GM12878 (cell line): ENCODE measurements around the gene KATNB1. TPM values are rescaled to one million over a fixed set of nuclear protein-coding genes. Genes with fewer than 3 reads are reported as not detected.
"Not testable (repeated sequence)": the region's sequence is repeated elsewhere in the genome, so short reads cannot be mapped to it uniquely, and the experiment has no call there.

ENCODE experiments used
- ATAC-seq: fragments of 200-7000 bp; cut with Tn5 transposase; 3 replicates; pipeline ENCODE4 v1.9.1; 2020; ENCODE audit warnings: mild to moderate bottlenecking, moderate library complexity
- BruUV-seq: library from RNA; stranded (reverse); fragments of 400-500 nt; replicated peaks from 2 replicates; lab custom pipeline; 2021; lab: Mats Ljungman, UMichigan
- CTCF ChIA-PET: fragments of 300-600 bp; sonication (Branson Sonifier 250); formaldehyde crosslinking; extraction: SDS; loops from one replicate; lab custom pipeline; 2021; ENCODE audit warnings: inconsistent platforms; lab: Yijun Ruan, JAX
- POLR2A ChIA-PET: fragments of 350-600 bp; formaldehyde crosslinking; extraction: SDS; loops from one replicate; lab custom pipeline; 2021; ENCODE audit warnings: inconsistent platforms; lab: Charles Lee
- RAD21 ChIA-PET: fragments of 300-600 bp; sonication (Branson Sonifier 250); formaldehyde crosslinking; loops from one replicate; lab custom pipeline; 2023; ENCODE audit warnings: antibody characterized with exemption; ENCODE audit not compliant: unreplicated experiment; lab: Charles Lee
- SMC1A ChIA-PET: fragments of 300-600 bp; sonication (Branson Sonifier 250); formaldehyde crosslinking; loops from one replicate; lab custom pipeline; 2023; ENCODE audit not compliant: unreplicated experiment, uncharacterized antibody; lab: Charles Lee
- DNase-seq: peaks from one replicate; pipeline ENCODE4 v3.0.0-alpha.2; 2011; ENCODE audit warnings: low read depth, low spot score
- FAIRE-seq: peaks from 3 replicates; lab custom pipeline; 2011; peaks lifted over from hg19 to GRCh38; lab: Jason Lieb, UNC
- H2AFZ ChIP-seq: 2 replicates; pipeline ENCODE4 v1.6.0; 2011; ENCODE audit warnings: low read depth, low read length, control low read depth; ENCODE audit not compliant: control insufficient read depth
- H3K27ac ChIP-seq: 2 replicates; pipeline ENCODE4 v1.5.1; 2011; ENCODE audit warnings: control low read depth; ENCODE audit not compliant: control insufficient read depth, insufficient read depth
- H3K27me3 ChIP-seq, 2 experiments: replicated peaks in 1 of 2; 2 replicates each; pipeline versions ENCODE4 v1.6.0 to v1.6.1; 2011; ENCODE audit warnings: low read length in 1 of 2; ENCODE audit not compliant: control insufficient read depth in 2 of 2, insufficient read depth in 2 of 2
- H3K36me3 ChIP-seq, 2 experiments: 2 replicates each; pipeline ENCODE4 v1.5.1; 2011; ENCODE audit warnings: low read length in 1 of 2; ENCODE audit not compliant: control insufficient read depth in 2 of 2, insufficient read depth in 2 of 2
- H3K4me1 ChIP-seq: 2 replicates; pipeline ENCODE4 v1.6.1; 2011; ENCODE audit warnings: mild to moderate bottlenecking, low read length, moderate library complexity, mixed read lengths; ENCODE audit not compliant: control insufficient read depth, insufficient read depth
- H3K4me2 ChIP-seq: 2 replicates; pipeline ENCODE4 v1.6.0; 2011; ENCODE audit warnings: control low read depth; ENCODE audit not compliant: control insufficient read depth, insufficient read depth
- H3K4me3 ChIP-seq: fragments of 200-600 bp; sonication (generic); 2 replicates; pipeline ENCODE4 v1.5.1; 2016
- H3K79me2 ChIP-seq: 2 replicates; pipeline ENCODE4 v1.6.0; 2011; ENCODE audit warnings: low read length; ENCODE audit not compliant: control insufficient read depth, insufficient read depth
- H3K9ac ChIP-seq: 2 replicates; pipeline ENCODE4 v1.8.0; 2011; ENCODE audit warnings: low read length, control low read depth, mixed read lengths; ENCODE audit not compliant: control insufficient read depth, insufficient read depth
- H3K9me3 ChIP-seq: replicated peaks from 3 replicates; pipeline ENCODE4 v1.5.1; 2011; ENCODE audit warnings: mild to moderate bottlenecking, low read length; ENCODE audit not compliant: control insufficient read depth, insufficient read depth
- H4K20me1 ChIP-seq: 2 replicates; pipeline ENCODE4 v1.6.0; 2011; ENCODE audit not compliant: control insufficient read depth, insufficient read depth
- BCL3 ChIP-seq: IDR thresholded peaks from 2 replicates; pipeline ENCODE4 v1.6.1; 2011; ENCODE audit warnings: borderline replicate concordance, low read depth, mild to moderate bottlenecking, moderate library complexity, low read length; ENCODE audit not compliant: insufficient read depth, poor library complexity, severe bottlenecking
- ELK1 ChIP-seq: IDR thresholded peaks from 2 replicates; pipeline ENCODE4 v1.6.1; 2012; ENCODE audit warnings: low read depth, low read length, improper control_type of control experiment
- WGBS: methylation state at CpG from one replicate; pipeline ENCODE4 v1.1.6; 2016; ENCODE audit warnings: low lambda C conversion rate; ENCODE audit not compliant: insufficient replicate concordance, insufficient coverage; ENCODE audit errors: missing lambda C conversion rate; 5-methylcytosine and 5-hydroxymethylcytosine counted together
- in situ Hi-C: fragments of 300-500 bp; cut with MboI; formaldehyde crosslinking; loops from 9 replicates; pipeline ENCODE4 v1.14.3; 2018; ENCODE audit warnings: mixed read lengths
- intact Hi-C: fragments of 100-400 bp; cut with micrococcal nuclease; formaldehyde crosslinking; loops from one replicate; pipeline ENCODE4 v1.14.2; 2022; ENCODE audit not compliant: unreplicated experiment
- polyA plus RNA-seq, 11 experiments: library from polyadenylated mRNA; depleted of rRNA in 4 of 11; unstranded in 6 of 11; stranded (reverse) in 5 of 11; fragments of >200 nt; fragmentation: Nextera tagmentation in 4 of 11; fragmentation: Illumina TruSeq in 1 of 11; extraction: Ambion mirVana in 4 of 11; extraction: Trizol in 1 of 11; gene quantifications; 1 replicate in 1 of 11; 2 replicates in 10 of 11; pipeline versions ENCODE4 v1.2.1 to v1.2.3, GENCODE V29; 2011 to 2016; ENCODE audit warnings: inconsistent platforms in 2 of 11, missing spikeins in 2 of 11, low read depth in 1 of 11
- total RNA-seq, 4 experiments: library from RNA; depleted of rRNA in 3 of 4; stranded (reverse); fragments of >200 nt in 3 of 4; fragmentation: Illumina TruSeq in 1 of 4; extraction: Trizol in 1 of 4; gene quantifications; 2 replicates each; pipeline versions ENCODE4 v1.2.1 to v1.2.3, GENCODE V29; 2013 to 2021

KATNB1 gene
- total and polyA plus RNA-seq, 10 of the 15 experiments (the other 5 are each of a cell fraction or from before 2014, with no cell fraction given) = 0.71 to 46.5 (median 19.5) TPM

GRCh38 chr16:57729182-57729484 is 6.4 kb upstream of the KATNB1 start:
- WGBS = no CpG with 5 or more reads among the region's 1 CpG
- CTCF ChIA-PET = no interaction called here
- POLR2A ChIA-PET = no interaction called here
- TF ChIP-seq ELK1 (no peak), BCL3 (no peak)
- TF ChIP-seq, all 136 proteins: peak for 0
- Histone ChIP-seq H4K20me1 (no peaks in the 10 kb centered on the region), H3K9me3 (peaks cover 4% of the 10 kb centered on the region; the same call in 2 of the 3 replicates), H3K4me1 (no peaks in the 10 kb centered on the region), H3K4me3 (no peak overlapping the region), H3K79me2 (no peaks in the 10 kb centered on the region), H2AFZ (no peak overlapping the region), H3K27ac (no peak overlapping the region), H3K4me2 (no peak overlapping the region), H3K27me3 (no peaks in the 10 kb centered on the region), H3K36me3 (no peaks in the 10 kb centered on the region), H3K9ac (no peak overlapping the region)
- ChIA-PET RAD21 (no interaction called here), SMC1A (no interaction called here)
- FAIRE-seq = no peak
- in situ Hi-C loops = no loop called here
- no TSS peak for BruUV-seq
- intact Hi-C loops = no loop called here
- no peak for ATAC-seq
- no peak for DNase-seq

GRCh38 chr16:57729852-57730251 is 5.7 kb upstream of the KATNB1 start:
- intact Hi-C loops, H3K79me2 ChIP-seq, H2AFZ ChIP-seq, H3K4me2 ChIP-seq, POLR2A ChIA-PET, DNase-seq, H4K20me1 ChIP-seq, H3K27me3 ChIP-seq, H3K4me3 ChIP-seq, H3K27ac ChIP-seq, H3K9me3 ChIP-seq, RAD21 ChIA-PET, H3K9ac ChIP-seq, H3K4me1 ChIP-seq, H3K36me3 ChIP-seq, in situ Hi-C loops, FAIRE-seq, ATAC-seq, CTCF ChIA-PET, BruUV-seq: not testable (repeated sequence)
- SMC1A ChIA-PET = interaction anchor here (0.6 kb wide), 1 partner anchor 8 kb away, joined by 3 read pairs; no protein-coding TSS in a partner anchor
- no CpG with 5 or more reads among the region's 6 CpGs for WGBS
